ENCODE data around the gene LIMS2. TPM values are rescaled to one million over a fixed set of nuclear protein-coding genes. Genes with fewer than 3 reads are reported as not detected.

The LIMS2 gene
- total RNA-seq, 1 donor: 28.9 TPM

DNA sequence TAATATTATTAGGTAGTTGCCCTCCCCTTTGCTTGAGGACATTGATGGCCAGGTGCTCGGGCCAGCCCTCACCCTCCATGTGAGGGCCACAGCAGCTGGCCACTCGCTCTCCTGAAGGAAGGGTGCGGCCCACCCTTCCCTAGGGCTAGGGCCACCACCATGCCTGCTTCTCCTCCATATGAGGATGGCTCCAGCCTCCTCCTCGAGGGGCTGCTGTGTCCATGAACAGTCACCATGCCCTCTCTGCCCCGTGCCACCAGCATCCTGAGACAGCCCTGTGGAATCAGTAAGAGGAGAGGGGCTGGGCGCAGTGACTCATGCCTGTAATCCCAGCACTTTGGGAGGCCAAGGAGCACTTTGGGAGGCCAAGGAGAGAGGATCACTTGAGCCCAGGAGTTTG lies 27.0 kb downstream of the LIMS2 start:
- TF ChIP-seq, protein P1, sequence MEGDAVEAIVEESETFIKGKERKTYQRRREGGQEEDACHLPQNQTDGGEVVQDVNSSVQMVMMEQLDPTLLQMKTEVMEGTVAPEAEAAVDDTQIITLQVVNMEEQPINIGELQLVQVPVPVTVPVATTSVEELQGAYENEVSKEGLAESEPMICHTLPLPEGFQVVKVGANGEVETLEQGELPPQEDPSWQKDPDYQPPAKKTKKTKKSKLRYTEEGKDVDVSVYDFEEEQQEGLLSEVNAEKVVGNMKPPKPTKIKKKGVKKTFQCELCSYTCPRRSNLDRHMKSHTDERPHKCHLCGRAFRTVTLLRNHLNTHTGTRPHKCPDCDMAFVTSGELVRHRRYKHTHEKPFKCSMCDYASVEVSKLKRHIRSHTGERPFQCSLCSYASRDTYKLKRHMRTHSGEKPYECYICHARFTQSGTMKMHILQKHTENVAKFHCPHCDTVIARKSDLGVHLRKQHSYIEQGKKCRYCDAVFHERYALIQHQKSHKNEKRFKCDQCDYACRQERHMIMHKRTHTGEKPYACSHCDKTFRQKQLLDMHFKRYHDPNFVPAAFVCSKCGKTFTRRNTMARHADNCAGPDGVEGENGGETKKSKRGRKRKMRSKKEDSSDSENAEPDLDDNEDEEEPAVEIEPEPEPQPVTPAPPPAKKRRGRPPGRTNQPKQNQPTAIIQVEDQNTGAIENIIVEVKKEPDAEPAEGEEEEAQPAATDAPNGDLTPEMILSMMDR (IDR thresholded peaks at IDR 0.05; ENCODE audit: insufficient read depth, low read depth, low read length): no peak
- no peak overlapping the region for H3K4me3 ChIP-seq (ENCODE audit: low read depth, low read length)
- no peak for DNase-seq (ENCODE audit: low read depth)

DNA sequence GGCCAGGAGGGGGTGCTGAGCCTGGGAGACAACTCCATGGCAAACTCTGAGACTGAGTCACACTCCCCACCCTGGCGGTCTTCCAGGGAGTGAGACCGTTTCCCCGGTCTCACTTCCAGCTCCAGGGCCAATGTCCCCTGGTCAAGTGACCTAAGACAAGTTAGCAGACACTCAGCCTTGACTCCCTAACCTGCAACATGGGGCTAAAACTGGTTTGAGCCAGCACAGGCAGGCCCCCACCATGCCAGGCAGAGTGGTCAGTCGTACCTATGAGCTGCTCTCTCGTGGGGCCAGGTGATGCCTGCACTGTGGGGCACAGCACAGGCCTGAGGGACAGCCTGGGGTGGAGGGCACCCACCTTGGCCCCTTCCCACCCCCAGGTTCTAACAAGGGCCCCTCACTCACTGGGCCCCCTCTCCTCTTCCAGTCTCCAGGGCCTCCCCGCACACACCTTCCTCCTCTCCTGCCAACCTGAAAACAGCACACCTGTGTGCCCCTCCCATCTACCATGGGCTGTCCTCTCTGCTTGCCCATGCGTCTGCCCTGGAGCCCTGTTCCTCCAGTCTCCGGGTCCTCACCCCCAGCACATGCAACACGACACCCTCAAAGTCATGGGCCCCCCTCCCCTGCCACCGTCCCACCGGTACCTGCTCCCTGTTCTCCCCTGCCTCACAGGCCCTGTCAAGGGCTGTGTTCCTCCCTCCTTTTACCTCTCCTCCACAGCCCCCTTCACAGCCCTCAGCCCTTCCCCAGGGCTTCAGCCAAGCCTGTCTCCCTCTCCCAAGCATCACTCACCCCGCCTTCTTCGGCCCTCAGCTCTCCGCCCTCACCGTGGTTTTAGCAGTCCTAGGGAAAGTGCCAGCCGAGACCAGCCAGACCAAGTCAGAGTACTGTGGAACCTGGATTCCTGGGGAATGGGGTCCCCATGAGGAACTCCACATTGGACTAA lies 27.8 kb downstream of the LIMS2 start:
- no peak for DNase-seq (ENCODE audit: low read depth)
- H3K4me3 ChIP-seq (ENCODE audit: low read depth, low read length): no peak overlapping the region
- TF ChIP-seq, protein P1 (IDR thresholded peaks at IDR 0.05; ENCODE audit: insufficient read depth, low read depth, low read length): no peak

DNA sequence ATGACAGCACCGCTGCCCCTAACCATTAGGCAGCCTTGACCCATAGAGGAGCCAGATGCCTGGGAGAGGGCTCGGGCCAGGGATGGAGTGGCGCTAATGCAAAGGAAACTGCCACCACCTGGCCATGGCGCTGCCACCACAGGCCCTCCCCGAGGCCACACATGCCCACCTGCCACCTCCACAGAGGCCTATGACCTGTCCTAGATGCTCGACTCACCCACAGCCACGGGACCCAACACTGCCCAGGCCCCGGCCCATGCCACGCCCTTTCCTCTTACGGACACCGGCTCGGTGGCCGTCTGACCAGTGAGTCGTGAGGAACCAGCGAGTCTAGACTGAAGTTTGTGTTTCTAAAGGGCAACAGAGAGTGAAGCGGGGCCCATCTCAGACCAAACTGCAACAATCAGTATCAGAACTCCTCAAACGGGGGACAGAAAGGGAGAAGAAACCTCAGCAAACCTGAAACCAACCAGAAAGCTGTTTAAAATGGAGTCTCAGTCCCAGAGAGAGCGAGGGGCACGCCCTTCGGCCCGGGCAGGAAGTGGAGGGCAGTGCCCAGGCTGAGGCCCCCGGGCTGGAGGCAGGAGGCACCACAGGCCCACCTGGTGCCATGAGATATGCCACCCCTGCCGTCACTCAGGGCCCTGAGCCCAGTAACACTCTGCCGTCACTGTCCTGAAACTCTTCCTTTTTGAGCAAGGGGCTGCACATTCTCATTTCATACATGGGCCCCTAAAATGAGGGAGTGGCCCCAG lies 28.7 kb downstream of the LIMS2 start:
- H3K4me3 ChIP-seq (ENCODE audit: low read depth, low read length): no peak overlapping the region

DNA sequence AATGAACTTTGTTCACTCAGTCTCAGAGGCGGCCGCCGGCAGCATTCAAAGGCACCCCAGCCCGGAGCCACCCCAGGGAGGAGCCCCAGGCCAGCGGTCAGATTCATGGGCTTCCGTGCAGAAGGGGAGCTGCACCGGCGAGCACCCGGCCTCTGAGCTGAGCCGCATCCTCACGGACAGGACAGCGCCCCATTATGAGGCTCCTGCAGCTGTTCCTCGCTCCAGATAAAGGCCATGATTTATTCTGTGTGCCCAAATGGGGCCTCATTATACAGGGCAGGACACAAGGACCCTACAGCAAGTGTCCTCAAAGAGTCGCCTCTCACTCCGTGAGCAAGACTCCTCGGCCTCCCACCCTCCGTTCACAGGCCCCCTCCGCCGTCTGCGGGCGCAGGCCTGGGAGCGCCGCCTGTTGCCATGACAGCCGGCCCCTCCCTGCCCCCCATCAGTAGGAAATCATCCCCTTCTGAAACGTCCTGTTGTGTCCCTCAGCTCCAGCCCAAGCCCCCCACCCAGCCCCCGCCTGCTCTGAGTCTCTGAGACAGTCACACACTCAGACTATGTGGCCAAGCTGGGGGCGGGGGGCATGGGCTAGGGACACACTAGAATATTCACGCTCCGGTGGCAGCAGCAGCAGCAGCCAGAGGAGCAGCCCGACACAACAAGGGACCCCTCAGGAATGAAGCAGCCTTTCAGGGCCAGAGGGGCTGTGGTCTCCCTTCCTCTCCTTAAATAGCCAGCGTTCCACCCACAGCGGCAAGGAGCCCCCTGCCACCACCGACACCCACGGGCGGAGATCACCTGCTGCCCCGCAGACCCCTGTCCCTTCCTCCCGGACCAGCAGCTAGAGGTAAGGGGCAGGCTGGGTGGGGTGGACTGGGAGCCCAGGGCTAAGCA lies 29.7 kb downstream of the LIMS2 start, which contains the start of gene GPR17:
Gene GPR17, plus strand, starts transcription at position 759 of the 897 bp plus-strand sequence. CDS start 4,583 bp downstream, outside the sequence.
- TF ChIP-seq, protein P1 (IDR thresholded peaks at IDR 0.05; ENCODE audit: insufficient read depth, low read depth, low read length): no peak
- no peak within 1 kb of the TSS for H3K4me3 ChIP-seq (ENCODE audit: low read depth, low read length)
- no peak for DNase-seq (ENCODE audit: low read depth)

More for the DNA sequence above, 28.7 kb downstream of the LIMS2 start:
- no peak for DNase-seq (ENCODE audit: low read depth)
- TF ChIP-seq, protein P1 (IDR thresholded peaks at IDR 0.05; ENCODE audit: insufficient read depth, low read depth, low read length): no peak

DNA sequence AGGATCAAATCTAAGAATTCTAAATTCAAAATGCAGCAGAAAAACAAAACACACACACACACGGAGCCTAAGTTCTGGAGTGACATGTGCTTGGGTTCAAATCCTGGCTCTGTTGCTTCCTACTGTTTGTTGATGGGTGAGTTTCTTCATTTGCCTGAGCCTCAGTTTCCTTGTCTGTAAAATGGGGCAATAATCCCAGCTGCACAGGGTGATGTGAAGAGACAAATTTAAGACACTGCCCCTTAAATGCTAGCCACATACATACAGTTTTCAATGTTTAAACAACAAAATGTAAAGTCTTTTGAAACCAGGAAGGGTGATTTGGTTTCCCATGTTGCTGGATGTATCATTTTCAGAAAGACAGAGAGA lies 30.3 kb downstream of the LIMS2 start:
- DNase-seq (ENCODE audit: low read depth): no peak
- TF ChIP-seq, protein P1 (IDR thresholded peaks at IDR 0.05; ENCODE audit: insufficient read depth, low read depth, low read length): no peak
- no peak overlapping the region for H3K4me3 ChIP-seq (ENCODE audit: low read depth, low read length)

Data from fibroblast of villous mesenchyme (primary cell).